Uterus (tissue), 2 donors: ENCODE measurements around the gene PARD6B.

Source experiments
- CTCF ChIP-seq, 4 experiments: fragments of 200-600 bp in 2 of 4; fragments of 450-650 bp in 2 of 4; sonication (generic) in 2 of 4; IDR thresholded peaks; one replicate each; pipeline ENCODE4 v1.5.1; 2016 to 2019; ENCODE audit warnings: antibody characterized with exemption in 4 of 4, mild to moderate bottlenecking in 2 of 4, moderate library complexity in 1 of 4
- POLR2A ChIP-seq, 2 donors: fragments of 450-650 bp; IDR thresholded peaks; one replicate each; pipeline ENCODE4 v1.6.1; 2016; ENCODE audit warnings: antibody characterized with exemption in 2 of 2, mild to moderate bottlenecking in 1 of 2, moderate library complexity in 1 of 2

- TF ChIP-seq CTCF (IDR thresholded peaks at IDR 0.05) (no peak), POLR2A (IDR thresholded peaks at IDR 0.05) (no peak)
Measured at GRCh38 chr20:50746138-50746940, 15.0 kb downstream of the PARD6B start.
